Measurements from ENCODE around the gene SLC9A8. TPM values are rescaled to one million over a fixed set of nuclear protein-coding genes. Genes with fewer than 3 reads are reported as not detected.
A peak's percentile ranks its signal among the peaks of the same experiment; 100 is the strongest.

The SLC9A8 gene
- total and polyA plus RNA-seq, 2 of the 8 experiments (the other 6 are each of a cell fraction or from before 2014, with no cell fraction given): 3.2 to 6.2 TPM

- no peak overlapping the region for H2BK120ac ChIP-seq (replicated peaks; ENCODE audit: low read depth, low read length)
- H4K91ac ChIP-seq (replicated peaks; ENCODE audit: insufficient read length, low read length): no peak overlapping the region
- H3K18ac ChIP-seq (ENCODE audit: extremely low read depth, low read length): no peak overlapping the region
- POLR2A ChIA-PET (ENCODE audit: partially characterized antibody): interaction anchor here (1.2 to 1.4 kb wide), 2 partner anchors 18 to 275 kb away, joined by 4 read pairs; no protein-coding TSS in a partner anchor
- no peak overlapping the region for H3K27ac ChIP-seq (ENCODE audit: low read depth, low read length)
- no peak overlapping the region for H3K23ac ChIP-seq (ENCODE audit: insufficient read length)
- TF ChIP-seq ASH2L (IDR thresholded peaks at IDR 0.05; ENCODE audit: low read length) (no peak), CEBPB (IDR thresholded peaks at IDR 0.05; ENCODE audit: low read depth, low read length) (no peak), KDM1A (IDR thresholded peaks at IDR 0.05; ENCODE audit: borderline replicate concordance, low read length) (peak; percentile 47; the same call in 1 of the 2 replicates), RXRA (IDR thresholded peaks at IDR 0.05; ENCODE audit: insufficient read depth, low read depth, low read length) (no peak), BACH1 (IDR thresholded peaks at IDR 0.05; ENCODE audit: low read length) (no peak)
- H3K4me3 ChIP-seq (ENCODE audit: extremely low read depth in 1 of 4, insufficient read depth in 2 of 4, low read depth in 3 of 4, low read length in 4 of 4): no peak overlapping the region
- H3K4ac ChIP-seq (replicated peaks; ENCODE audit: insufficient read length, low read depth, low read length): no peak overlapping the region
- DNase-seq (ENCODE audit: low read depth in 1 of 2, low spot score in 2 of 2): no peak
- H3K4me1 ChIP-seq (replicated peaks in 1 of 4; ENCODE audit: control insufficient read depth in 3 of 4, insufficient read depth in 4 of 4, low read length in 3 of 4): peaks cover 0 to 12% (median 6%) of the 10 kb centered on the region in 4 experiments; a peak in 5 of 7 replicates
- H3K9me3 ChIP-seq (ENCODE audit: insufficient read depth in 2 of 2, low read depth in 1 of 2, low read length in 1 of 2): no peaks in the 10 kb centered on the region
- H3K14ac ChIP-seq (ENCODE audit: insufficient read length): no peak overlapping the region
- H3K23me2 ChIP-seq (ENCODE audit: low read depth, low read length): peaks cover 1% of the 10 kb centered on the region; the same call in 1 of the 2 replicates
- no peak overlapping the region for H3K4me2 ChIP-seq (ENCODE audit: insufficient read depth in 1 of 2, low read depth in 2 of 2, low read length in 2 of 2)
- H2BK12ac ChIP-seq (ENCODE audit: low read depth, low read length): no peak overlapping the region
- peaks cover 0 to 12% (median 0%) of the 10 kb centered on the region in 4 experiments; a peak in 2 of 8 replicates for H3K36me3 ChIP-seq (ENCODE audit: control insufficient read depth in 2 of 4, insufficient read depth in 4 of 4, low read length in 3 of 4)
- no peaks in the 10 kb centered on the region for H3K79me1 ChIP-seq (ENCODE audit: low read depth, low read length)
- CTCF ChIA-PET (ENCODE audit: partially characterized antibody): interaction anchor here (0.6 to 12.8 kb wide), 18 partner anchors 8 to 556 kb away, joined by 3 to 199 read pairs (median 6); no protein-coding TSS in a partner anchor
- H2BK5ac ChIP-seq (ENCODE audit: low read depth, low read length): no peak overlapping the region
- WGBS, 2 experiments (ENCODE audit: extremely low coverage in 1 of 2, insufficient coverage in 1 of 2, insufficient read length in 1 of 2, insufficient replicate concordance in 2 of 2, low coverage in 1 of 2, low lambda C conversion rate in 2 of 2, missing lambda C conversion rate in 1 of 2): 84% methylated on average over 16 of the region's 16 CpGs; no CpG with 5 or more reads in 1 of the 2 experiments
- no peak for FAIRE-seq
- H2AFZ ChIP-seq (ENCODE audit: low read length): no peak overlapping the region
- no peak overlapping the region for H2BK20ac ChIP-seq (ENCODE audit: low read length)
- no peak overlapping the region for H2AK5ac ChIP-seq (ENCODE audit: low read depth, low read length)
- H4K8ac ChIP-seq (ENCODE audit: extremely low read depth, insufficient read depth, low read length): no peak overlapping the region
- no peak overlapping the region for H4K5ac ChIP-seq (ENCODE audit: insufficient read length, low read depth, low read length)
- no peak overlapping the region; a peak in 2 of 7 replicates for H3K9ac ChIP-seq (replicated peaks in 1 of 4; ENCODE audit: extremely low read depth in 1 of 4, low read depth in 3 of 4, low read length in 3 of 4)
- H3K56ac ChIP-seq (replicated peaks; ENCODE audit: insufficient read length, low read depth, low read length): no peak overlapping the region
- H3K79me2 ChIP-seq (ENCODE audit: control insufficient read depth in 1 of 2, insufficient read depth in 2 of 2, low read length in 2 of 2): no peaks in the 10 kb centered on the region
- no peaks in the 10 kb centered on the region for H3K27me3 ChIP-seq (replicated peaks in 1 of 4; ENCODE audit: control insufficient read depth in 3 of 4, extremely low read depth in 1 of 4, insufficient read depth in 3 of 4, low read length in 3 of 4)
- H2BK15ac ChIP-seq (ENCODE audit: low read length): no peak overlapping the region
- peaks cover 2 to 8% of the 10 kb centered on the region in 2 experiments for H4K20me1 ChIP-seq (replicated peaks in 1 of 2; ENCODE audit: control insufficient read depth in 1 of 2, insufficient read depth in 2 of 2, low read length in 2 of 2)
Observed at GRCh38 chr20:49885558-49886332, 73.1 kb downstream of the SLC9A8 start.

Data from H1 (cell line).